ENCODE results near the gene FARP1. TPM values are rescaled to one million over a fixed set of nuclear protein-coding genes. Genes with fewer than 3 reads are reported as not detected.

The FARP1 gene
- total RNA-seq, 5 donors from 2014 or later (not counting 1 experiment from before 2014, with no cell fraction given) = 0.51 to 2.0 (median 1.0) TPM

GRCh38 chr13:98129059-98129746 is 13.7 kb upstream of the FARP1 start:
- Mint-ChIP-seq H3K27ac (no peak overlapping the region), H3K27me3 (peaks cover 26% of the 10 kb centered on the region in 2 donors), H3K9me3 (peaks cover 4 to 14% (median 13%) of the 10 kb centered on the region in 3 donors), H3K4me3 (no peak overlapping the region), H3K36me3 (no peaks in the 10 kb centered on the region), H3K4me1 (no peaks in the 10 kb centered on the region)
- no peaks in the 10 kb centered on the region for H3K36me3 ChIP-seq (ENCODE audit: control insufficient read depth in 2 of 2, extremely low read depth in 1 of 2, insufficient read depth in 1 of 2, low read length in 1 of 2)
- H3K27me3 ChIP-seq (replicated peaks in 1 of 2; ENCODE audit: control insufficient read depth in 2 of 2, extremely low read depth in 1 of 2, insufficient read depth in 2 of 2, low read length in 1 of 2) = peaks cover 0 to 6% of the 10 kb centered on the region in 2 experiments
- DNase-seq (no peak), ATAC-seq (replicated peaks in 1 of 4) (no peak)
- no peaks in the 10 kb centered on the region for H3K4me1 ChIP-seq (ENCODE audit: control insufficient read depth in 1 of 2, extremely low read depth in 1 of 2, insufficient read depth in 2 of 2, low read length in 2 of 2)
- POLR2A ChIA-PET = no interaction called here
- no CpG with 5 or more reads among the region's 5 CpGs for WGBS (ENCODE audit: insufficient coverage)
- CTCF ChIA-PET = no interaction called here
- no peak overlapping the region for H3K4me3 ChIP-seq (ENCODE audit: control insufficient read depth in 1 of 2, extremely low read depth in 1 of 2, low read length in 1 of 2)
- H3K9me3 ChIP-seq = no peaks in the 10 kb centered on the region
- H3K27ac ChIP-seq (ENCODE audit: low read length) = no peak overlapping the region

DNA sequence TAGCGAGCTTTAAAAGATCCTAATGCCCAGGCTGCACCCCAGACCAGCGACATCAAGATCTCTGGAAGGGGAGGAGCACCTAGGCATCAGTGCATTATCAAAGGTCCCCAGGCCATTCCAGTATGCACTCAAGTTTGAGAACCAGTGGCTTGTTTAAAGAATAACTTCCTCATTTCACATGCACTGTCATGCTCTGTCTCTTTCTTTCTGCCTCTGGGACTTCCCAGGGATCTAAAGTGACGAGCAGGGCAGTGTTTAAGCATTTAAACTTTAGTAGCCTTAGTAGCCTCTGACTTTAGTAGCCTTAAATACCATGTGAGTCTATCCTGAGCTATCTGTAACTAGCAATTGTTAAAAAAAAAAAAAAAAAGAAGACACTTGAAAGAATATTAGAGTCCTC is 8.9 kb upstream of the FARP1 start:
- H3K36me3 Mint-ChIP-seq = no peaks in the 10 kb centered on the region
- ChIA-PET CTCF (no interaction called here), POLR2A (no interaction called here)
- peaks cover 0 to 3% (median 2%) of the 10 kb centered on the region in 3 donors for H3K9me3 Mint-ChIP-seq
- Histone ChIP-seq H3K4me1 (ENCODE audit: control insufficient read depth in 1 of 2, extremely low read depth in 1 of 2, insufficient read depth in 2 of 2, low read length in 2 of 2) (no peaks in the 10 kb centered on the region), H3K36me3 (ENCODE audit: control insufficient read depth in 2 of 2, extremely low read depth in 1 of 2, insufficient read depth in 1 of 2, low read length in 1 of 2) (no peaks in the 10 kb centered on the region), H3K27me3 (replicated peaks in 1 of 2; ENCODE audit: control insufficient read depth in 2 of 2, extremely low read depth in 1 of 2, insufficient read depth in 2 of 2, low read length in 1 of 2) (peaks cover 0 to 8% of the 10 kb centered on the region in 2 experiments), H3K27ac (ENCODE audit: low read length) (no peak overlapping the region), H3K9me3 (no peaks in the 10 kb centered on the region), H3K4me3 (ENCODE audit: control insufficient read depth in 1 of 2, extremely low read depth in 1 of 2, low read length in 1 of 2) (no peak overlapping the region)
- ATAC-seq (replicated peaks in 1 of 4) (no peak), DNase-seq (no peak)
- no peaks in the 10 kb centered on the region for H3K4me1 Mint-ChIP-seq
- 32% methylated on average over 2 of the region's 3 CpGs for WGBS (ENCODE audit: insufficient coverage)
- H3K27me3 Mint-ChIP-seq = peaks cover 25 to 28% of the 10 kb centered on the region in 2 donors
- H3K27ac Mint-ChIP-seq = no peak overlapping the region
- H3K4me3 Mint-ChIP-seq = no peak overlapping the region

GRCh38 chr13:98134901-98135300 is 8.0 kb upstream of the FARP1 start:
- Mint-ChIP-seq H3K27me3 (peaks cover 28 to 34% of the 10 kb centered on the region in 2 donors), H3K4me3 (no peak overlapping the region), H3K4me1 (no peaks in the 10 kb centered on the region), H3K27ac (no peak overlapping the region), H3K36me3 (no peaks in the 10 kb centered on the region), H3K9me3 (no peaks in the 10 kb centered on the region)
- Histone ChIP-seq H3K27ac (ENCODE audit: low read length) (no peak overlapping the region), H3K36me3 (ENCODE audit: control insufficient read depth in 2 of 2, extremely low read depth in 1 of 2, insufficient read depth in 1 of 2, low read length in 1 of 2) (no peaks in the 10 kb centered on the region), H3K4me1 (ENCODE audit: control insufficient read depth in 1 of 2, extremely low read depth in 1 of 2, insufficient read depth in 2 of 2, low read length in 2 of 2) (no peaks in the 10 kb centered on the region), H3K4me3 (ENCODE audit: control insufficient read depth in 1 of 2, extremely low read depth in 1 of 2, low read length in 1 of 2) (no peak overlapping the region), H3K27me3 (replicated peaks in 1 of 2; ENCODE audit: control insufficient read depth in 2 of 2, extremely low read depth in 1 of 2, insufficient read depth in 2 of 2, low read length in 1 of 2) (peaks cover 0 to 10% of the 10 kb centered on the region in 2 experiments), H3K9me3 (no peaks in the 10 kb centered on the region)
- ATAC-seq (replicated peaks in 1 of 4) (no peak), DNase-seq (no peak)
- CTCF ChIA-PET = no interaction called here
- POLR2A ChIA-PET = no interaction called here
- no CpG with 5 or more reads among the region's 1 CpG for WGBS (ENCODE audit: insufficient coverage)

DNA sequence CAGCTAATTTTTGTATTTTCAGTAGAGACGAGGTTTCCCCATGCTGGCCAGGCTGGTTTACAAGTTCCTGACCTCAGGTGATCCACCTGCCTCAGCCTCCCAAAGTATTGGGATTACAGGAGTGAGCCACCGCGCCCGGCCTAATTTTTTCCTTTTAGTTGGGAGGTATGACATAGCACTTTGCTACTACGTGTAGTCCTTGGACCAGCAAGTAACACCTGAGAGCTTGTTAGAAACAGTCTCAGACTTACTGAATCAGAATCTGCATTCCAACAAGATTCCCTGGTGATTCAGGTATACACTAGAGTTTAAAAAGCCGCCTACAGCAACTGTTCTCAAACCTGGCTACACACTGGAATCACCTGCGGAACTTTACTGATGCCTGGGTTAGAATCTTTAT is 1.8 kb upstream of the FARP1 start:
- 83% methylated on average over 5 of the region's 7 CpGs for WGBS (ENCODE audit: insufficient coverage)
- H3K4me3 ChIP-seq (ENCODE audit: control insufficient read depth in 1 of 2, extremely low read depth in 1 of 2, low read length in 1 of 2) = no peak overlapping the region
- no peak overlapping the region for H3K27ac Mint-ChIP-seq
- H3K9me3 ChIP-seq = no peaks in the 10 kb centered on the region
- no peaks in the 10 kb centered on the region for H3K36me3 ChIP-seq (ENCODE audit: control insufficient read depth in 2 of 2, extremely low read depth in 1 of 2, insufficient read depth in 1 of 2, low read length in 1 of 2)
- POLR2A ChIA-PET = no interaction called here
- CTCF ChIA-PET = no interaction called here
- H3K27me3 Mint-ChIP-seq = peaks cover 39 to 56% of the 10 kb centered on the region in 2 donors
- peaks cover 0 to 8% of the 10 kb centered on the region in 2 experiments for H3K4me1 ChIP-seq (ENCODE audit: control insufficient read depth in 1 of 2, extremely low read depth in 1 of 2, insufficient read depth in 2 of 2, low read length in 2 of 2)
- peak overlapping the region in 2 of 3 donors; percentile 45 to 53 for H3K4me3 Mint-ChIP-seq
- no peaks in the 10 kb centered on the region for H3K9me3 Mint-ChIP-seq
- H3K36me3 Mint-ChIP-seq = no peaks in the 10 kb centered on the region
- H3K27ac ChIP-seq (ENCODE audit: low read length) = no peak overlapping the region
- H3K4me1 Mint-ChIP-seq = peaks cover 0 to 17% (median 8%) of the 10 kb centered on the region in 3 donors
- peaks cover 7 to 40% of the 10 kb centered on the region in 2 experiments for H3K27me3 ChIP-seq (replicated peaks in 1 of 2; ENCODE audit: control insufficient read depth in 2 of 2, extremely low read depth in 1 of 2, insufficient read depth in 2 of 2, low read length in 1 of 2)
- ATAC-seq (replicated peaks in 1 of 4) (no peak), DNase-seq (no peak)

GRCh38 chr13:98141509-98142379 is 1.1 kb upstream of the FARP1 start:
- H3K36me3 ChIP-seq (ENCODE audit: control insufficient read depth in 2 of 2, extremely low read depth in 1 of 2, insufficient read depth in 1 of 2, low read length in 1 of 2) = no peaks in the 10 kb centered on the region
- Mint-ChIP-seq H3K4me1 (peaks cover 0 to 17% (median 8%) of the 10 kb centered on the region in 3 donors), H3K27ac (no peak overlapping the region), H3K36me3 (no peaks in the 10 kb centered on the region), H3K27me3 (peaks cover 39 to 55% of the 10 kb centered on the region in 2 donors), H3K4me3 (peak overlapping the region; percentile 49 to 53 (median 51)), H3K9me3 (no peaks in the 10 kb centered on the region)
- no peak overlapping the region for H3K27ac ChIP-seq (ENCODE audit: low read length)
- H3K4me1 ChIP-seq (ENCODE audit: control insufficient read depth in 1 of 2, extremely low read depth in 1 of 2, insufficient read depth in 2 of 2, low read length in 2 of 2) = peaks cover 0 to 8% of the 10 kb centered on the region in 2 experiments
- ATAC-seq (replicated peaks in 1 of 4) = no peak
- no peaks in the 10 kb centered on the region for H3K9me3 ChIP-seq
- H3K27me3 ChIP-seq (replicated peaks in 1 of 2; ENCODE audit: control insufficient read depth in 2 of 2, extremely low read depth in 1 of 2, insufficient read depth in 2 of 2, low read length in 1 of 2) = peaks cover 9 to 37% of the 10 kb centered on the region in 2 experiments
- no peak for DNase-seq
- ChIA-PET CTCF (no interaction called here), POLR2A (no interaction called here)
- WGBS (ENCODE audit: insufficient coverage) = 25% methylated on average over 17 of the region's 27 CpGs
- peak overlapping the region in 1 of 2 donors; percentile 77 for H3K4me3 ChIP-seq (ENCODE audit: control insufficient read depth in 1 of 2, extremely low read depth in 1 of 2, low read length in 1 of 2)

- Mint-ChIP-seq H3K36me3 (no peaks in the 10 kb centered on the region), H3K4me1 (peaks cover 0 to 17% (median 8%) of the 10 kb centered on the region in 3 donors), H3K9me3 (no peaks in the 10 kb centered on the region), H3K27me3 (peaks cover 46 to 59% of the 10 kb centered on the region in 2 donors), H3K4me3 (no peak overlapping the region), H3K27ac (no peak overlapping the region)
- DNase-seq = no peak
- Histone ChIP-seq H3K27ac (ENCODE audit: low read length) (no peak overlapping the region), H3K4me1 (ENCODE audit: control insufficient read depth in 1 of 2, extremely low read depth in 1 of 2, insufficient read depth in 2 of 2, low read length in 2 of 2) (peaks cover 0 to 8% of the 10 kb centered on the region in 2 experiments), H3K27me3 (replicated peaks in 1 of 2; ENCODE audit: control insufficient read depth in 2 of 2, extremely low read depth in 1 of 2, insufficient read depth in 2 of 2, low read length in 1 of 2) (peaks cover 9 to 37% of the 10 kb centered on the region in 2 experiments), H3K36me3 (ENCODE audit: control insufficient read depth in 2 of 2, extremely low read depth in 1 of 2, insufficient read depth in 1 of 2, low read length in 1 of 2) (no peaks in the 10 kb centered on the region), H3K4me3 (ENCODE audit: control insufficient read depth in 1 of 2, extremely low read depth in 1 of 2, low read length in 1 of 2) (no peak overlapping the region), H3K9me3 (no peaks in the 10 kb centered on the region)
- ATAC-seq (replicated peaks in 1 of 4) = peak in 1 of 4 experiments; percentile 8
- ChIA-PET CTCF (no interaction called here), POLR2A (no interaction called here)
- under 1% methylated on average over 61 of the region's 66 CpGs for WGBS (ENCODE audit: insufficient coverage)
These were observed 261 bp downstream of the FARP1 start for GRCh38 chr13:98143157-98143553.

Measured in T-cell (primary cell).